ENCODE results near the gene ECHDC3.

The ECHDC3 gene

DNA sequence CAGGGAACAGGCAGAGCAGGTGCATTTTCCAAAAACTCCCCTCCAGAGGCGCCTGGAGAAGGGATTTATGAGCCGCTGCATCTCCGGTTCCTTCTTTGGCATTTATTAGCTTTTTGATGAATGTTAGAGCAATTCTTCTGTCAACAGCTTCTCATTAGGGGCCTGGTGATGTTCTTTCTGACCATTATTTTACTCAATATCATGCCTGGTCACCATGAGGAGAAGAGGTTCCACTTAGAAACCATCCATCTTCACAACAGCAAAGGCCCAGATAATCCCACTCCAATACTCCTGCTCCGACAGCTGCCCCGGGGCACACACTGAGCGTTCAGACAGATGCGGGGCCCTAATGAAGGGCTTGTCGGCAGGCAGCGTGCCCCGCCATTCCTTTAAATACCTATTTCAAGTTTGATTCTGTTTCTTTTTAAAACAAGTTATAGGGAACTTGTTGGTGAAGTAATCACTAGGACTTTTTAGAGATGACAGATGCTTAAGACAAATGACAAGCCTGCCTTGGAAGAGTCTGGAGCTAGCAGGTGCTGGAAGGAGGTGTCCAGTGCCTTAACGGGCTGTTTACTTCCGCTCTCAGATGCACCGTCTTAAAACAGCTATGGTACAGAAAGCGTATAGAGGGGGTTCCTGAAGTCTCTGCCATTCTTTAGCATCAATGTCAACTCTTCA is 31.7 kb downstream of the ECHDC3 start:
- H3K4me3 ChIP-seq (ENCODE audit: insufficient read depth, low read depth, low read length, poor library complexity, severe bottlenecking) = no peak overlapping the region
- DNase-seq = no peak

DNA sequence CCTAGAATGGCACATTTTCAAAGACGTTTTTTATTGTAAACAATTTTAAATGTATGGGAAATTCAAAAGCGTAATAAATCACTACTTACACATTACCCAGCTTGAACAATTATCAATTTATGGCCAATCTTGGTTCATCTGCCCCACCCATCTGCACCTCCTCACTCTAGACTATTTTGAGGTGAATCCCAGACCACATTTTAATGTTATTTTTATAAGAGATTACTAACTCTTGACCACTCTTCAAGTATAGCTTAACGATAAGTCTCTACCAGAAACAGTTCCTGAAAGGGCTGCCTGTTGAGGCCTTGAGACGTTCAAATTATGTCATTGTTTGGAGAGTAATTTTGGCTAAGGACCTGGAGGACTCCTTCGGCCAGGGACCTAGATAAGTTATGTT is 33.2 kb downstream of the ECHDC3 start:
- Histone ChIP-seq H3K4me3 (ENCODE audit: insufficient read depth, low read depth, low read length, poor library complexity, severe bottlenecking) (no peak overlapping the region), H3K9me3 (ENCODE audit: control insufficient read depth, low read length) (no peaks in the 10 kb centered on the region), H3K27ac (ENCODE audit: insufficient read depth, low read length, poor library complexity, severe bottlenecking) (no peak overlapping the region), H3K27me3 (replicated peaks; ENCODE audit: control insufficient read depth, insufficient read depth, low read length, poor library complexity, severe bottlenecking) (no peaks in the 10 kb centered on the region), H3K4me1 (ENCODE audit: control insufficient read depth, insufficient read depth, low read length, poor library complexity, severe bottlenecking) (no peaks in the 10 kb centered on the region), H3K36me3 (ENCODE audit: control insufficient read depth, insufficient read depth, low read length) (no peaks in the 10 kb centered on the region)
- DNase-seq = no peak

More for the DNA sequence above, 31.7 kb downstream of the ECHDC3 start:
- H3K36me3 ChIP-seq (ENCODE audit: control insufficient read depth, insufficient read depth, low read length) = no peaks in the 10 kb centered on the region
- no peaks in the 10 kb centered on the region for H3K4me1 ChIP-seq (ENCODE audit: control insufficient read depth, insufficient read depth, low read length, poor library complexity, severe bottlenecking)
- no peaks in the 10 kb centered on the region for H3K27me3 ChIP-seq (replicated peaks; ENCODE audit: control insufficient read depth, insufficient read depth, low read length, poor library complexity, severe bottlenecking)
- no peak overlapping the region for H3K27ac ChIP-seq (ENCODE audit: insufficient read depth, low read length, poor library complexity, severe bottlenecking)
- H3K9me3 ChIP-seq (ENCODE audit: control insufficient read depth, low read length) = no peaks in the 10 kb centered on the region

DNA sequence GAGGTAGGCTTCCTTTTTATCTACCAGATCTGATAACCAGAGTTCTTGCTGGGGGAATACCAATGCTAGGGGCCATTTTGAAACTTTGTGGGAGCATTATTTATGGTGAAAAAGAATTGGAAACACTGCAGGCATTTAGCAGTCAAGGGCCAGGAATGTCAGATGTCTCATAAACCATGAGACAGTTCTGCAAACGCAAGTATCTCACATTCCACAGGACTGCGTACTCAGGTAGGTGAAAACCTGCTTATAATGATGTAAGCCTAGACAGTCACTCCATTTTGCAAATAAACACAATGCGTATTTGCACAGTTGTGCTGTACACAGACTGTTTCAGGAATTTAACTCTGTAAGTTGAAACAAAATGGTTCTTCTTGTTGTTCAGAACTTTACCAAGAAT is 33.9 kb downstream of the ECHDC3 start:
- Histone ChIP-seq H3K4me3 (ENCODE audit: insufficient read depth, low read depth, low read length, poor library complexity, severe bottlenecking) (no peak overlapping the region), H3K9me3 (ENCODE audit: control insufficient read depth, low read length) (no peaks in the 10 kb centered on the region), H3K36me3 (ENCODE audit: control insufficient read depth, insufficient read depth, low read length) (no peaks in the 10 kb centered on the region), H3K27me3 (replicated peaks; ENCODE audit: control insufficient read depth, insufficient read depth, low read length, poor library complexity, severe bottlenecking) (no peaks in the 10 kb centered on the region), H3K27ac (ENCODE audit: insufficient read depth, low read length, poor library complexity, severe bottlenecking) (no peak overlapping the region), H3K4me1 (ENCODE audit: control insufficient read depth, insufficient read depth, low read length, poor library complexity, severe bottlenecking) (no peaks in the 10 kb centered on the region)
- DNase-seq = no peak

DNA sequence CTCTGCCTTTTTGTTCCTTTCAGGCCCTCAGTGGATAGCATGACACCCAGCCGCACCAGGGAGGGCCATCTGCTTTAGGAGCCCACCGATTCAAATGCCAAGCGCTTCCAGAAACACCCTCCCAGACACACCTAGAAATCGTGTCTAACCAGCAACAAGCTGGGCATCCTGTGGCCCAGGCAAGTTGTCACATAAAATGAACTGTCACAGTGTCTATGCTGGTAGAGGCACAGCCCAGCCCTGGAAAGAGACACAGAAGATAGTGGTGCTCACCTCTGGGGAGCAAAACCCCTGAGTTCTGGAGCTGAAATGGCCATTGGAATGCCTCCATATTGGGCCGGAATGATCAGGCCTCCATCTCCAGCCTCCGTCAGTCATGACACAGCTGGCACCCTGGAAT is 38.9 kb downstream of the ECHDC3 start:
- DNase-seq = no peak
- no peaks in the 10 kb centered on the region for H3K36me3 ChIP-seq (ENCODE audit: control insufficient read depth, insufficient read depth, low read length)
- no peaks in the 10 kb centered on the region for H3K9me3 ChIP-seq (ENCODE audit: control insufficient read depth, low read length)
- H3K4me3 ChIP-seq (ENCODE audit: insufficient read depth, low read depth, low read length, poor library complexity, severe bottlenecking) = no peak overlapping the region
- H3K27ac ChIP-seq (ENCODE audit: insufficient read depth, low read length, poor library complexity, severe bottlenecking) = no peak overlapping the region
- no peaks in the 10 kb centered on the region for H3K4me1 ChIP-seq (ENCODE audit: control insufficient read depth, insufficient read depth, low read length, poor library complexity, severe bottlenecking)
- H3K27me3 ChIP-seq (replicated peaks; ENCODE audit: control insufficient read depth, insufficient read depth, low read length, poor library complexity, severe bottlenecking) = no peaks in the 10 kb centered on the region

DNA sequence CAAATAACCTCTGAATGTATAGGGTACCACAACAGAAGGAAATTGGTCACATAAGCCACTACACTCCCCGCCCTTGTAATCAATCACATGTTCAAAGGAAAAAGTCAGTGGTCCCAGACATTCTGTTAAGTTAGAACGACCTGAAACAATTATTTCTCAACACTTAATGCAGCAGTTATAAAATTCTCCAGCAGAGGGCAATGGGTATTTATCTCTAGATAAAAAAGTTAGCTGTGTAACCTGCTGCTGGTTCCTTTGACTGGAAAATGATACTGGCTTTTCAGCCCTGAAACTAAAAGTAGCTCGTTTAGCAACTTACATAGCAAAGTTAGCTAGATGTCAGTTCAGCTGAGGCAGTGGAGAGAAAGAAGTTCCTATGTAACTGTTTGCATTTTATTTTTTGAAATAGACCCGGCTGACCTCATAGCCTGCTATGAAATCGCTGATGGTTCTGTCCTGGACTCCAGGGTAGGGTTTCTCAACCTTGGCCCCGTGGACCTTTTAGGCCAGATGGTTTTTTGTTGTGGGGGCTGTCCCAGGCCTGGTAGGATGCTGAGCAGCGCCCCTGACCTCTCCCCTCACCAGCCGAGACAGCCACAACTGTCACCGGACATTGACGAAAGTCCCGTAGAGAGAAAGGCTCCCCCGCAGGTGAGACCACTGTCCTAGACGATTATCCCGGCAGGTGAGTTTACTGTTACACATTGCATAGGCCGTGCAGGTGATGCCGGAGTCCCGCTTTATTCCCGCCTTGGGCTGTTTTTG is 40.8 kb downstream of the ECHDC3 start:
- H3K27ac ChIP-seq (ENCODE audit: insufficient read depth, low read length, poor library complexity, severe bottlenecking) = no peak overlapping the region
- no peak for DNase-seq
- H3K4me3 ChIP-seq (ENCODE audit: insufficient read depth, low read depth, low read length, poor library complexity, severe bottlenecking) = no peak overlapping the region
- no peaks in the 10 kb centered on the region for H3K4me1 ChIP-seq (ENCODE audit: control insufficient read depth, insufficient read depth, low read length, poor library complexity, severe bottlenecking)
- H3K27me3 ChIP-seq (replicated peaks; ENCODE audit: control insufficient read depth, insufficient read depth, low read length, poor library complexity, severe bottlenecking) = no peaks in the 10 kb centered on the region
- no peaks in the 10 kb centered on the region for H3K9me3 ChIP-seq (ENCODE audit: control insufficient read depth, low read length)
- no peaks in the 10 kb centered on the region for H3K36me3 ChIP-seq (ENCODE audit: control insufficient read depth, insufficient read depth, low read length)

DNA sequence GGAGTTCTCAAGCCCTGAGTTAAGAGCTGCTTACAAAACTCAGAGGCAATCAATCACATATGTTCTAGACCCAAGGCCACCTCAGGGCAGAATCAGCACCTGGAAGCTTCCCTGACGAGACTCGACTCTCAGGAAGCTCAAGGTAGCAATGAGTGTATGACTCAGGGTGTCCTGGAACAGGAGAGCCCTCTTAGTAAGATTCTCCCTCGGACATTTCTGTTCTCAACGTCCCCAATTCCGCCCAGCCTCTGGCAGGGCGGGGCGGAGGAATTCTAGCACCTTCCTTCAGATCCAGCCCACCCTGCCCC is 41.3 kb downstream of the ECHDC3 start:
- Histone ChIP-seq H3K9me3 (ENCODE audit: control insufficient read depth, low read length) (no peaks in the 10 kb centered on the region), H3K27ac (ENCODE audit: insufficient read depth, low read length, poor library complexity, severe bottlenecking) (no peak overlapping the region), H3K36me3 (ENCODE audit: control insufficient read depth, insufficient read depth, low read length) (no peaks in the 10 kb centered on the region), H3K4me3 (ENCODE audit: insufficient read depth, low read depth, low read length, poor library complexity, severe bottlenecking) (no peak overlapping the region), H3K4me1 (ENCODE audit: control insufficient read depth, insufficient read depth, low read length, poor library complexity, severe bottlenecking) (no peaks in the 10 kb centered on the region), H3K27me3 (replicated peaks; ENCODE audit: control insufficient read depth, insufficient read depth, low read length, poor library complexity, severe bottlenecking) (no peaks in the 10 kb centered on the region)
- DNase-seq = no peak

DNA sequence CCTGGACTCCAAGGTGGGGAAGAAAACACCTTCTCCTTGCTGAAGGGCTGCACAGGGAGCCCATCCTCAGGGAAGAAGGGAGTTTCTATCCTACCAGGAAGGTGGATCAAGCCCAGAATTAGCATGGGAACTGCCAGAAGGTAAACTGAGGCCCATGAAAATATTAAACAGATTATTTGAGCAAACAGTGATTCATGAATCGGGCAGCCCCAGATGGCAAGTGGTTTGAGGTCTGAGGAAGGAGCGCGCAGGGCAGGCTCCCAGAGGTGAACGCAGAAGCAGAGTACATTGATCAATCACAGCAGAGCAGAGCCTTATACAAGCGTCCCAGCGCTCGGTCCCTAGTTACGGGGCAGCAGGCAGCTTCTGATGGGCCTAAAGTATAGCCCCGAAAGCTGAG is 45.2 kb downstream of the ECHDC3 start:
- H3K4me3 ChIP-seq (ENCODE audit: insufficient read depth, low read depth, low read length, poor library complexity, severe bottlenecking) = no peak overlapping the region
- H3K27ac ChIP-seq (ENCODE audit: insufficient read depth, low read length, poor library complexity, severe bottlenecking) = no peak overlapping the region
- H3K4me1 ChIP-seq (ENCODE audit: control insufficient read depth, insufficient read depth, low read length, poor library complexity, severe bottlenecking) = no peaks in the 10 kb centered on the region
- no peaks in the 10 kb centered on the region for H3K9me3 ChIP-seq (ENCODE audit: control insufficient read depth, low read length)
- DNase-seq = no peak
- no peaks in the 10 kb centered on the region for H3K27me3 ChIP-seq (replicated peaks; ENCODE audit: control insufficient read depth, insufficient read depth, low read length, poor library complexity, severe bottlenecking)
- H3K36me3 ChIP-seq (ENCODE audit: control insufficient read depth, insufficient read depth, low read length) = no peaks in the 10 kb centered on the region

DNA sequence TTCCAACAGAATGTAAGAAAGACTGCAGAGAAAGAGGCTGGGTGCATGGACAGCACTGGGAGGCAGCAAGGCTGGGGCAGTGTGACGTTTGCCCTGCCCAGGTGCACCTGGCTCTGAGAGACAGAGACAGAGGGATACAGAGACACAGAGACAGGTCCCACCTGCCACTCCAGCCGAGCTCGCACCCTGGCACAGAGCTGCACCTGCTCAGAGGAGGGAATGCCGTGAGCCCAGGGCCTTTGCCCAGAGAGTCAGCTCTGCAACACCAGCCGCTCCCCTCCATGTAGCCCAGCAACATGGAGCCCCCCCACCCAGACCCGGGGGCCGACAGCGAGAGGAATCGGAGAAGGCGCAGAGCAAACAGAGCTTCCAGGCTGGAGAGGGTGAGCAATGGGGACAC is 45.7 kb downstream of the ECHDC3 start:
- no peaks in the 10 kb centered on the region for H3K4me1 ChIP-seq (ENCODE audit: control insufficient read depth, insufficient read depth, low read length, poor library complexity, severe bottlenecking)
- no peak overlapping the region for H3K4me3 ChIP-seq (ENCODE audit: insufficient read depth, low read depth, low read length, poor library complexity, severe bottlenecking)
- H3K36me3 ChIP-seq (ENCODE audit: control insufficient read depth, insufficient read depth, low read length) = no peaks in the 10 kb centered on the region
- H3K27me3 ChIP-seq (replicated peaks; ENCODE audit: control insufficient read depth, insufficient read depth, low read length, poor library complexity, severe bottlenecking) = no peaks in the 10 kb centered on the region
- H3K27ac ChIP-seq (ENCODE audit: insufficient read depth, low read length, poor library complexity, severe bottlenecking) = no peak overlapping the region
- DNase-seq = no peak
- no peaks in the 10 kb centered on the region for H3K9me3 ChIP-seq (ENCODE audit: control insufficient read depth, low read length)

DNA sequence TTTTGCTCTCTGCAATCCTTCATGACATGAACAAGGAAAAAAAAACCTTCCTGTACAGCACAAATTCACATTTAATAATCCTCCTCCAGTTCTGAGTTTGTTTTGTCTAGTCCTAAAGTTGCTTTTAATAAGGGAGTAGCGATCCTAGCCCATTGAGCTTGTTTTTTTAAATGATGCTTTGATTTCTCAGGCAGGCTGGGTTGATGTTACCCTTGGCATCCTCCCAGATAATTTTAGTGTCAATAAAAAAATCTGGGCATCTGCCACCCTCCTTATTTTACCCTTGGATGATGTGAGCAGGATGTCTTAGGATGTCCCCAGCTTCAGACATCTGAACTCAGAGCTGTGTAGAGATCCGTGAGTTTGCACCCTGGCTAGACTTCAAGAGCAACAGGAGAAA is 47.1 kb downstream of the ECHDC3 start:
- Histone ChIP-seq H3K27ac (ENCODE audit: insufficient read depth, low read length, poor library complexity, severe bottlenecking) (no peak overlapping the region), H3K4me3 (ENCODE audit: insufficient read depth, low read depth, low read length, poor library complexity, severe bottlenecking) (no peak overlapping the region), H3K27me3 (replicated peaks; ENCODE audit: control insufficient read depth, insufficient read depth, low read length, poor library complexity, severe bottlenecking) (no peaks in the 10 kb centered on the region), H3K36me3 (ENCODE audit: control insufficient read depth, insufficient read depth, low read length) (no peaks in the 10 kb centered on the region), H3K9me3 (ENCODE audit: control insufficient read depth, low read length) (no peaks in the 10 kb centered on the region), H3K4me1 (ENCODE audit: control insufficient read depth, insufficient read depth, low read length, poor library complexity, severe bottlenecking) (no peaks in the 10 kb centered on the region)
- no peak for DNase-seq

DNA sequence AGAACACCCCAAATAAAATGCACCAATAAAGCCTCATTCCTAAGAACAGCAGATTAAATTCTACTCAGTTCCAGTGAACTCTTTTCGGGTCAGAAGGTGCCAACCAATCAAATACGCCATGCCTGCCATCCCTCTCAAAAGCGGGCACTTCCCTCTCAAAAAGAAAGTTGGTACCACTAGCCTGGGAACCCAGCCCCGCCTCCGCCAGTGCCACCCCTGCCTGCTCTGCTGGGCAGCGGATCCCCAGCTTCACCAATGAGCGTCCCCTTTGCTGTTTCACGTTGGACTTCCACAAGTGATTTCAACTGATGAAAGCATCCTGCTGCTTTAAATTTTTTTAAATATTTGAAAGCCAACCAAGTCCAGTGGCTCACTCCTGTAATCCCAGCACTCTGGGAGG is 47.8 kb downstream of the ECHDC3 start:
- no peak for DNase-seq
- Histone ChIP-seq H3K9me3 (ENCODE audit: control insufficient read depth, low read length) (no peaks in the 10 kb centered on the region), H3K36me3 (ENCODE audit: control insufficient read depth, insufficient read depth, low read length) (no peaks in the 10 kb centered on the region), H3K4me1 (ENCODE audit: control insufficient read depth, insufficient read depth, low read length, poor library complexity, severe bottlenecking) (no peaks in the 10 kb centered on the region), H3K27me3 (replicated peaks; ENCODE audit: control insufficient read depth, insufficient read depth, low read length, poor library complexity, severe bottlenecking) (no peaks in the 10 kb centered on the region), H3K4me3 (ENCODE audit: insufficient read depth, low read depth, low read length, poor library complexity, severe bottlenecking) (no peak overlapping the region), H3K27ac (ENCODE audit: insufficient read depth, low read length, poor library complexity, severe bottlenecking) (no peak overlapping the region)

Data from effector memory CD4-positive, alpha-beta T cell (primary cell).